ENCODE results near the gene LYPLA2. TPM values are rescaled to one million over a fixed set of nuclear protein-coding genes. Genes with fewer than 3 reads are reported as not detected.
A peak's percentile ranks its signal among the peaks of the same experiment; 100 is the strongest.

LYPLA2 gene
- total and polyA plus RNA-seq, 2 of the 8 experiments (the other 6 are each of a cell fraction or from before 2014, with no cell fraction given) = 138 to 211 TPM

DNA sequence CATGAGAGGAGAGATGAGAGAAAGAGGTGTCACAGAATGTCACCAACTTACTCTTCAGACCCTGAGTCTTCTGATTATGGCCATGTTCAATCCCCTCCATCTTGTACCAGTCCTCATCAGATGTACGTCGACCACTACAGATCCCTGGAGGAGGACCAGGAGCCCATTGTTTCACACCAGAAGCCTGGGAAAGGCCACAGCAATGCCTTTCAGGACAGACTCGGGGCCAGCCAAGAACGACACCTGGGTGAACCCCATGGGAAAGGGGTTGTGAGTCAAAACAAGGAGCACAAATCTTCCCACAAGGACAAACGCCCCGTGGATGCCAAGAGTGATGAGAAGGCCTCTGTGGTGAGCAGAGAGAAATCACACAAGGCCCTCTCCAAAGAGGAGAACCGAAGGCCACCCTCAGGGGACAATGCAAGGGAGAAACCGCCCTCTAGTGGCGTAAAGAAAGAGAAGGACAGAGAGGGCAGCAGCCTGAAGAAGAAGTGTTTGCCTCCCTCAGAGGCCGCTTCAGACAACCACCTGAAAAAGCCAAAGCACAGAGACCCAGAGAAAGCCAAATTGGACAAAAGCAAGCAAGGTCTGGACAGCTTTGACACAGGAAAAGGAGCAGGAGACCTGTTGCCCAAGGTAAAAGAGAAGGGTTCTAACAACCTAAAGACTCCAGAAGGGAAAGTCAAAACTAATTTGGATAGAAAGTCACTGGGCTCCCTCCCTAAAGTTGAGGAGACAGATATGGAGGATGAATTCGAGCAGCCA, 39.7 kb upstream of the LYPLA2 start:
- H4K8ac ChIP-seq (ENCODE audit: extremely low read depth, insufficient read depth, low read length) = no peak overlapping the region
- POLR2A ChIA-PET (ENCODE audit: partially characterized antibody) = interaction anchor here (1.1 to 1.2 kb wide), 2 partner anchors 10 to 20 kb away, joined by 3 read pairs; no protein-coding TSS in a partner anchor
- WGBS, 2 experiments (ENCODE audit: extremely low coverage in 1 of 2, insufficient coverage in 1 of 2, insufficient read length in 1 of 2, insufficient replicate concordance in 2 of 2, low coverage in 1 of 2, low lambda C conversion rate in 2 of 2, missing lambda C conversion rate in 1 of 2) = 85% methylated on average over 11 of the region's 11 CpGs; no CpG with 5 or more reads in 1 of the 2 experiments

More for the DNA sequence above, 39.7 kb upstream of the LYPLA2 start:
- H2BK120ac ChIP-seq (replicated peaks; ENCODE audit: low read depth, low read length) = no peak overlapping the region
- H3K9me3 ChIP-seq (ENCODE audit: insufficient read depth in 2 of 2, low read depth in 1 of 2, low read length in 1 of 2) = no peaks in the 10 kb centered on the region
- DNase-seq (ENCODE audit: low read depth in 1 of 2, low spot score in 2 of 2) = peak; percentile 9 to 58
- no peak overlapping the region for H3K23ac ChIP-seq (ENCODE audit: insufficient read length)
- H2BK15ac ChIP-seq (ENCODE audit: low read length) = no peak overlapping the region
- H2BK12ac ChIP-seq (ENCODE audit: low read depth, low read length) = no peak overlapping the region
- H2BK20ac ChIP-seq (ENCODE audit: low read length) = no peak overlapping the region
- no peaks in the 10 kb centered on the region for H3K23me2 ChIP-seq (ENCODE audit: low read depth, low read length)
- peaks cover 5 to 31% of the 10 kb centered on the region in 2 experiments for H3K79me2 ChIP-seq (ENCODE audit: control insufficient read depth in 1 of 2, insufficient read depth in 2 of 2, low read length in 2 of 2)
- H3K27ac ChIP-seq (ENCODE audit: low read depth, low read length) = no peak overlapping the region
- no peaks in the 10 kb centered on the region for H3K4me1 ChIP-seq (replicated peaks in 1 of 4; ENCODE audit: control insufficient read depth in 3 of 4, insufficient read depth in 4 of 4, low read length in 3 of 4)
- H2BK5ac ChIP-seq (ENCODE audit: low read depth, low read length) = no peak overlapping the region
- peaks cover 32 to 68% (median 59%) of the 10 kb centered on the region in 4 experiments for H3K36me3 ChIP-seq (ENCODE audit: control insufficient read depth in 2 of 4, insufficient read depth in 4 of 4, low read length in 3 of 4)
- H3K18ac ChIP-seq (ENCODE audit: extremely low read depth, low read length) = no peak overlapping the region
- TF ChIP-seq CEBPB (IDR thresholded peaks at IDR 0.05; ENCODE audit: low read depth, low read length) (no peak), CHD2 (IDR thresholded peaks at IDR 0.05; ENCODE audit: low read length) (no peak), RAD21 (IDR thresholded peaks at IDR 0.05 in 1 of 2, conservative IDR thresholded peaks at IDR 0.05 in 1 of 2; ENCODE audit: low read depth in 2 of 2, low read length in 2 of 2) (peak; percentile 72 to 79), BACH1 (IDR thresholded peaks at IDR 0.05; ENCODE audit: low read length) (no peak), SIN3A (conservative IDR thresholded peaks at IDR 0.05 in 1 of 2, IDR thresholded peaks at IDR 0.05 in 1 of 2; ENCODE audit: low read depth in 1 of 2, low read length in 2 of 2) (no peak), KDM1A (IDR thresholded peaks at IDR 0.05; ENCODE audit: borderline replicate concordance, low read length) (no peak), JUND (IDR thresholded peaks at IDR 0.05; ENCODE audit: low read length) (no peak)
- TF ChIP-seq, protein P1, sequence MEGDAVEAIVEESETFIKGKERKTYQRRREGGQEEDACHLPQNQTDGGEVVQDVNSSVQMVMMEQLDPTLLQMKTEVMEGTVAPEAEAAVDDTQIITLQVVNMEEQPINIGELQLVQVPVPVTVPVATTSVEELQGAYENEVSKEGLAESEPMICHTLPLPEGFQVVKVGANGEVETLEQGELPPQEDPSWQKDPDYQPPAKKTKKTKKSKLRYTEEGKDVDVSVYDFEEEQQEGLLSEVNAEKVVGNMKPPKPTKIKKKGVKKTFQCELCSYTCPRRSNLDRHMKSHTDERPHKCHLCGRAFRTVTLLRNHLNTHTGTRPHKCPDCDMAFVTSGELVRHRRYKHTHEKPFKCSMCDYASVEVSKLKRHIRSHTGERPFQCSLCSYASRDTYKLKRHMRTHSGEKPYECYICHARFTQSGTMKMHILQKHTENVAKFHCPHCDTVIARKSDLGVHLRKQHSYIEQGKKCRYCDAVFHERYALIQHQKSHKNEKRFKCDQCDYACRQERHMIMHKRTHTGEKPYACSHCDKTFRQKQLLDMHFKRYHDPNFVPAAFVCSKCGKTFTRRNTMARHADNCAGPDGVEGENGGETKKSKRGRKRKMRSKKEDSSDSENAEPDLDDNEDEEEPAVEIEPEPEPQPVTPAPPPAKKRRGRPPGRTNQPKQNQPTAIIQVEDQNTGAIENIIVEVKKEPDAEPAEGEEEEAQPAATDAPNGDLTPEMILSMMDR (IDR thresholded peaks at IDR 0.05; ENCODE audit: control extremely low read depth in 1 of 3, insufficient read depth in 1 of 3, low read depth in 1 of 3, low read length in 3 of 3) = peak; percentile 71 to 85 (median 71)
- no peak overlapping the region for H3K4ac ChIP-seq (replicated peaks; ENCODE audit: insufficient read length, low read depth, low read length)
- no peak overlapping the region for H3K9ac ChIP-seq (replicated peaks in 1 of 4; ENCODE audit: extremely low read depth in 1 of 4, low read depth in 3 of 4, low read length in 3 of 4)
- no peaks in the 10 kb centered on the region for H3K27me3 ChIP-seq (replicated peaks in 1 of 4; ENCODE audit: control insufficient read depth in 3 of 4, extremely low read depth in 1 of 4, insufficient read depth in 3 of 4, low read length in 3 of 4)
- peaks cover 3% of the 10 kb centered on the region; the same call in 1 of the 2 replicates for H3K79me1 ChIP-seq (ENCODE audit: low read depth, low read length)
- no peak overlapping the region for H3K14ac ChIP-seq (ENCODE audit: insufficient read length)
- FAIRE-seq = no peak
- H3K4me3 ChIP-seq (ENCODE audit: extremely low read depth in 1 of 4, insufficient read depth in 2 of 4, low read depth in 3 of 4, low read length in 4 of 4) = no peak overlapping the region
- H2AFZ ChIP-seq (ENCODE audit: low read length) = no peak overlapping the region
- peaks cover 12 to 21% of the 10 kb centered on the region in 2 experiments for H4K20me1 ChIP-seq (replicated peaks in 1 of 2; ENCODE audit: control insufficient read depth in 1 of 2, insufficient read depth in 2 of 2, low read length in 2 of 2)
- CTCF ChIA-PET (ENCODE audit: partially characterized antibody) = interaction anchor here (0.6 to 1.4 kb wide), 7 partner anchors 10 to 254 kb away, joined by 3 to 4 read pairs (median 3); partner anchors contain the start of gene RPL11
- no peak overlapping the region for H3K56ac ChIP-seq (replicated peaks; ENCODE audit: insufficient read length, low read depth, low read length)
- no peak overlapping the region for H4K91ac ChIP-seq (replicated peaks; ENCODE audit: insufficient read length, low read length)
- H3K4me2 ChIP-seq (ENCODE audit: insufficient read depth in 1 of 2, low read depth in 2 of 2, low read length in 2 of 2) = no peak overlapping the region
- H4K5ac ChIP-seq (ENCODE audit: insufficient read length, low read depth, low read length) = no peak overlapping the region
- H2AK5ac ChIP-seq (ENCODE audit: low read depth, low read length) = no peak overlapping the region

Data from H1 (cell line).